H1 (cell line): ENCODE data around the gene ST6GALNAC2. TPM values are rescaled to one million over a fixed set of nuclear protein-coding genes. Genes with fewer than 3 reads are reported as not detected.

Source experiments
- CTCF ChIA-PET: fragments of 300-600 bp; sonication (Branson Sonifier 250); formaldehyde crosslinking; loops from one replicate; lab custom pipeline; 2021; ENCODE audit not compliant: partially characterized antibody; lab: Charles Lee
- POLR2A ChIA-PET: fragments of 300-600 bp; sonication (Branson Sonifier 250); formaldehyde crosslinking; loops from one replicate; lab custom pipeline; 2021; ENCODE audit warnings: inconsistent platforms; ENCODE audit not compliant: partially characterized antibody; lab: Charles Lee
- DNase-seq, 2 experiments: peaks; one replicate each; pipeline versions ENCODE4 v3.0.0 to v3.0.0-alpha.2; 2010 to 2022; ENCODE audit warnings: low spot score in 2 of 2, low read depth in 1 of 2, mixed read lengths in 1 of 2
- FAIRE-seq: peaks from 2 replicates; lab custom pipeline; 2011; peaks lifted over from hg19 to GRCh38; lab: Jason Lieb, UNC
- H2AFZ ChIP-seq: 2 replicates; pipeline ENCODE4 v1.8.1; 2012; ENCODE audit warnings: low read length, inconsistent platforms
- H2AK5ac ChIP-seq: 2 replicates; pipeline ENCODE4 v1.6.1; 2013; ENCODE audit warnings: low read depth, low read length
- H2BK120ac ChIP-seq: replicated peaks from 2 replicates; pipeline ENCODE3; 2013; ENCODE audit warnings: low read depth, low read length, inconsistent platforms
- H2BK12ac ChIP-seq: 2 replicates; pipeline ENCODE4 v1.6.1; 2013; ENCODE audit warnings: low read depth, low read length
- H2BK15ac ChIP-seq: 2 replicates; pipeline ENCODE4 v1.6.1; 2013; ENCODE audit warnings: low read length
- H2BK20ac ChIP-seq: 2 replicates; pipeline ENCODE4 v1.6.1; 2013; ENCODE audit warnings: low read length
- H2BK5ac ChIP-seq: 2 replicates; pipeline ENCODE4 v1.6.1; 2013; ENCODE audit warnings: low read depth, low read length
- H3K14ac ChIP-seq: 2 replicates; pipeline ENCODE4 v1.6.1; 2013; ENCODE audit warnings: inconsistent platforms; ENCODE audit not compliant: insufficient read length
- H3K18ac ChIP-seq: 2 replicates; pipeline ENCODE4 v1.6.1; 2013; ENCODE audit warnings: low read length; ENCODE audit errors: extremely low read depth
- H3K23ac ChIP-seq: 2 replicates; pipeline ENCODE4 v1.6.1; 2013; ENCODE audit warnings: inconsistent platforms; ENCODE audit not compliant: insufficient read length
- H3K23me2 ChIP-seq: 2 replicates; pipeline ENCODE4 v1.6.1; 2013; ENCODE audit warnings: low read depth, low read length
- H3K27ac ChIP-seq: 2 replicates; pipeline ENCODE4 v1.6.1; 2011; ENCODE audit warnings: low read depth, low read length, inconsistent platforms
- H3K27me3 ChIP-seq, 4 experiments: replicated peaks in 1 of 4; 1 replicate in 1 of 4; 2 replicates in 3 of 4; pipeline versions ENCODE4 v1.6.1 to v1.8.1; 2011 to 2013; ENCODE audit warnings: low read length in 3 of 4, mild to moderate bottlenecking in 3 of 4, inconsistent platforms in 2 of 4, mixed read lengths in 2 of 4, moderate library complexity in 1 of 4; ENCODE audit not compliant: control insufficient read depth in 3 of 4, insufficient read depth in 3 of 4; ENCODE audit errors: extremely low read depth in 1 of 4
- H3K36me3 ChIP-seq, 4 experiments: 2 replicates each; pipeline versions ENCODE4 v1.6.1 to v1.8.1; 2011 to 2013; ENCODE audit warnings: mild to moderate bottlenecking in 4 of 4, low read length in 3 of 4, moderate library complexity in 2 of 4, control low read depth in 1 of 4, inconsistent platforms in 1 of 4; ENCODE audit not compliant: insufficient read depth in 4 of 4, control insufficient read depth in 2 of 4
- H3K4ac ChIP-seq: replicated peaks from 2 replicates; pipeline ENCODE3; 2013; ENCODE audit warnings: low read length, low read depth, mixed read lengths, inconsistent platforms; ENCODE audit not compliant: insufficient read length
- H3K4me1 ChIP-seq, 4 experiments: replicated peaks in 1 of 4; 1 replicate in 1 of 4; 2 replicates in 3 of 4; pipeline versions ENCODE4 v1.6.1 to v1.8.1; 2011 to 2013; ENCODE audit warnings: low read length in 3 of 4, inconsistent platforms in 2 of 4, mixed read lengths in 1 of 4; ENCODE audit not compliant: insufficient read depth in 4 of 4, control insufficient read depth in 3 of 4
- H3K4me2 ChIP-seq, 2 experiments: 2 replicates each; pipeline versions ENCODE4 v1.6.1 to v1.8.1; 2011 to 2013; ENCODE audit warnings: low read depth in 2 of 2, low read length in 2 of 2, control low read depth in 1 of 2, inconsistent platforms in 1 of 2, mild to moderate bottlenecking in 1 of 2; ENCODE audit not compliant: insufficient read depth in 1 of 2
- H3K4me3 ChIP-seq, 4 experiments: fragments of 200-600, 300-600 bp in 1 of 4; sonication (generic), shearing (Covaris generic), sonication (Bioruptor Twin) in 1 of 4; 2 replicates each; pipeline versions ENCODE4 v1.5.1 to v1.8.1; 2011 to 2016; ENCODE audit warnings: low read length in 4 of 4, low read depth in 3 of 4, control low read depth in 2 of 4, inconsistent platforms in 2 of 4, mild to moderate bottlenecking in 2 of 4, mixed read lengths in 1 of 4, moderate library complexity in 1 of 4; ENCODE audit not compliant: insufficient read depth in 2 of 4; ENCODE audit errors: extremely low read depth in 1 of 4
- H3K56ac ChIP-seq: replicated peaks from 2 replicates; pipeline ENCODE3; 2013; ENCODE audit warnings: low read depth, mild to moderate bottlenecking, mixed read lengths, low read length, inconsistent platforms; ENCODE audit not compliant: insufficient read length
- H3K79me1 ChIP-seq: 2 replicates; pipeline ENCODE4 v1.6.1; 2013; ENCODE audit warnings: low read depth, low read length, control low read depth
- H3K79me2 ChIP-seq, 2 experiments: 2 replicates each; pipeline versions ENCODE4 v1.6.1 to v1.8.1; 2012 to 2013; ENCODE audit warnings: low read length in 2 of 2, mild to moderate bottlenecking in 2 of 2, inconsistent platforms in 1 of 2; ENCODE audit not compliant: insufficient read depth in 2 of 2, control insufficient read depth in 1 of 2
- H3K9ac ChIP-seq, 4 experiments: replicated peaks in 1 of 4; 1 replicate in 1 of 4; 2 replicates in 3 of 4; pipeline versions ENCODE4 v1.6.1 to v1.8.1; 2011 to 2013; ENCODE audit warnings: low read depth in 3 of 4, low read length in 3 of 4, control low read depth in 2 of 4, mild to moderate bottlenecking in 2 of 4, moderate library complexity in 2 of 4, inconsistent platforms in 1 of 4; ENCODE audit errors: extremely low read depth in 1 of 4
- H3K9me3 ChIP-seq, 2 experiments: 2 replicates each; pipeline versions ENCODE4 v1.6.1 to v1.8.1; 2012 to 2013; ENCODE audit warnings: mild to moderate bottlenecking in 2 of 2, moderate library complexity in 2 of 2, control low read depth in 1 of 2, inconsistent platforms in 1 of 2, low read depth in 1 of 2, low read length in 1 of 2, mixed read lengths in 1 of 2; ENCODE audit not compliant: insufficient read depth in 2 of 2
- H4K20me1 ChIP-seq, 2 experiments: replicated peaks in 1 of 2; 2 replicates each; pipeline versions ENCODE3 to v1.8.1; 2011 to 2013; ENCODE audit warnings: inconsistent platforms in 2 of 2, low read length in 2 of 2, mild to moderate bottlenecking in 1 of 2; ENCODE audit not compliant: insufficient read depth in 2 of 2, control insufficient read depth in 1 of 2
- H4K5ac ChIP-seq: 2 replicates; pipeline ENCODE4 v1.6.1; 2013; ENCODE audit warnings: low read length, low read depth, mixed read lengths, inconsistent platforms; ENCODE audit not compliant: insufficient read length
- H4K8ac ChIP-seq: 2 replicates; pipeline ENCODE4 v1.8.0; 2013; ENCODE audit warnings: mild to moderate bottlenecking, moderate library complexity, low read length, inconsistent platforms; ENCODE audit not compliant: insufficient read depth; ENCODE audit errors: extremely low read depth
- H4K91ac ChIP-seq: replicated peaks from 2 replicates; pipeline ENCODE3; 2013; ENCODE audit warnings: low read length, mixed read lengths, inconsistent platforms; ENCODE audit not compliant: insufficient read length
- HDAC2 ChIP-seq, 2 experiments: fragments of 300-600 bp in 1 of 2; sonication (generic) in 1 of 2; IDR thresholded peaks; 2 replicates each; pipeline ENCODE4 v1.6.1; 2011 to 2012; ENCODE audit warnings: low read depth in 2 of 2, low read length in 2 of 2, mild to moderate bottlenecking in 2 of 2, moderate library complexity in 2 of 2, borderline replicate concordance in 1 of 2, inconsistent platforms in 1 of 2
- whole genome bisulfite sequencing, 2 experiments: shearing (Covaris generic) in 1 of 2; methylation state at CpG; one replicate each; pipeline versions ENCODE4 v1.1.6 to v1.1.7; 2013 to 2015; ENCODE audit warnings: low lambda C conversion rate in 2 of 2, mixed read lengths in 2 of 2, inconsistent platforms in 1 of 2, low coverage in 1 of 2, missing lambda C conversion rate in 1 of 2; ENCODE audit not compliant: insufficient replicate concordance in 2 of 2, insufficient coverage in 1 of 2, insufficient read length in 1 of 2; ENCODE audit errors: extremely low coverage in 1 of 2, missing lambda C conversion rate in 1 of 2; 5-methylcytosine and 5-hydroxymethylcytosine counted together
- polyA plus RNA-seq, 7 experiments: library from polyadenylated mRNA; depleted of rRNA in 3 of 7; stranded (reverse) in 5 of 7; unstranded in 2 of 7; fragments of >200 nt in 5 of 7; fragments of 200-250 nt in 2 of 7; gene quantifications; 1 replicate in 5 of 7; 2 replicates in 1 of 7; 4 replicates in 1 of 7; pipeline versions ENCODE4 v1.2.1 to v1.2.3, GENCODE V29; 2011 to 2013; ENCODE audit warnings: missing spikeins in 2 of 7, mixed read lengths in 2 of 7
- total RNA-seq: library from RNA; stranded (reverse); fragmentation: NEBNext Ultra II Directional; extraction: Animal tissue kit (Norgen Biotek cat#: 25700); gene quantifications from 2 replicates; pipeline ENCODE4 v1.2.1, GENCODE V29; 2021

ST6GALNAC2 gene
- total and polyA plus RNA-seq, 2 of the 8 experiments (the other 6 are each of a cell fraction or from before 2014, with no cell fraction given), result 0.09 TPM; not detected in 1

- no peak overlapping the region for H3K4me2 ChIP-seq
- H3K56ac ChIP-seq, result no peak overlapping the region
- peaks cover 0 to 2% of the 10 kb centered on the region in 2 experiments for H4K20me1 ChIP-seq
- H2BK12ac ChIP-seq, result no peak overlapping the region
- H3K4ac ChIP-seq, result no peak overlapping the region
- no peaks in the 10 kb centered on the region for H3K36me3 ChIP-seq
- no peaks in the 10 kb centered on the region for H3K27me3 ChIP-seq
- H3K79me2 ChIP-seq, result no peaks in the 10 kb centered on the region
- 92% methylated on average over 11 of the region's 11 CpGs; no CpG with 5 or more reads in 1 of the 2 experiments for WGBS, 2 experiments
- H3K4me3 ChIP-seq, result no peak overlapping the region
- DNase-seq, result no peak
- no peaks in the 10 kb centered on the region for H3K79me1 ChIP-seq
- no peak for FAIRE-seq
- no peak overlapping the region for H3K14ac ChIP-seq
- no peaks in the 10 kb centered on the region for H3K9me3 ChIP-seq
- peaks cover 0 to 4% (median 0%) of the 10 kb centered on the region in 4 experiments; a peak in 1 of 7 replicates for H3K4me1 ChIP-seq
- TF ChIP-seq HDAC2 (IDR thresholded peaks at IDR 0.05; ENCODE audit: borderline replicate concordance in 1 of 2, low read depth in 2 of 2, low read length in 2 of 2), result no peak
- TF ChIP-seq, all 59 proteins: peak for 0
- POLR2A ChIA-PET, result no interaction called here
- Histone ChIP-seq H2AFZ (no peak overlapping the region), H2AK5ac (no peak overlapping the region), H4K91ac (no peak overlapping the region), H2BK20ac (no peak overlapping the region), H3K23ac (no peak overlapping the region), H4K8ac (no peak overlapping the region), H3K23me2 (no peaks in the 10 kb centered on the region), H2BK15ac (no peak overlapping the region), H3K9ac (no peak overlapping the region), H4K5ac (no peak overlapping the region), H3K18ac (no peak overlapping the region), H2BK120ac (no peak overlapping the region), H3K27ac (no peak overlapping the region), H2BK5ac (no peak overlapping the region)
- CTCF ChIA-PET, result interaction anchor here (0.9 to 6.9 kb wide), 4 partner anchors 25 to 85 kb away, joined by 3 to 58 read pairs (median 19); no protein-coding TSS in a partner anchor
Measured at GRCh38 chr17:76626442-76626841, 40.8 kb upstream of the ST6GALNAC2 start.
